Neural cell (in vitro differentiated cells): ENCODE results near the gene LCP1. TPM values are rescaled to one million over a fixed set of nuclear protein-coding genes. Genes with fewer than 3 reads are reported as not detected.

Source experiments
- H2AFZ ChIP-seq: fragments of 200-600, 300-800 bp; sonication (generic), shearing (Covaris generic); 2 replicates; pipeline ENCODE4 v1.6.0; 2014; ENCODE audit warnings: low read depth, mild to moderate bottlenecking, antibody characterized with exemption, low read length, moderate library complexity
- H3F3A ChIP-seq: fragments of 200-600 bp; shearing (Covaris generic); 2 replicates; pipeline ENCODE4 v1.6.1; 2016; ENCODE audit warnings: mild to moderate bottlenecking, moderate library complexity, mixed read lengths, antibody characterized with exemption, low read length; ENCODE audit not compliant: insufficient read depth, poor library complexity, severe bottlenecking
- H3K27ac ChIP-seq: fragments of 200-600, 300-800 bp; sonication (generic), shearing (Covaris generic); 2 replicates; pipeline ENCODE4 v1.5.1; 2014; ENCODE audit warnings: mild to moderate bottlenecking, low read length, moderate library complexity
- H3K27me3 ChIP-seq: fragments of 300-800, 200-600 bp; sonication (generic), shearing (Covaris generic); 2 replicates; pipeline ENCODE4 v1.6.0; 2014; ENCODE audit warnings: mild to moderate bottlenecking, low read depth, low read length, moderate library complexity; ENCODE audit not compliant: insufficient read depth
- H3K36me3 ChIP-seq: fragments of 300-800, 200-600 bp; sonication (generic), shearing (Covaris generic); 2 replicates; pipeline ENCODE4 v1.5.1; 2014; ENCODE audit warnings: mild to moderate bottlenecking, antibody characterized with exemption, low read length, moderate library complexity; ENCODE audit not compliant: insufficient read depth
- H3K4me2 ChIP-seq: fragments of 300-800, 200-600 bp; sonication (generic), shearing (Covaris generic); 2 replicates; pipeline ENCODE4 v1.6.0; 2014; ENCODE audit warnings: mild to moderate bottlenecking, low read length
- H3K4me3 ChIP-seq: fragments of 300-800, 200-600 bp; sonication (generic), shearing (Covaris generic); 2 replicates; pipeline ENCODE4 v1.5.1; 2014; ENCODE audit warnings: mild to moderate bottlenecking, low read length, moderate library complexity
- H3K79me2 ChIP-seq: fragments of 200-600 bp; shearing (Covaris generic); replicated peaks from 2 replicates; pipeline ENCODE4 v1.6.0; 2014; ENCODE audit warnings: mild to moderate bottlenecking, low read length, moderate library complexity; ENCODE audit not compliant: insufficient read depth
- H3K9ac ChIP-seq: fragments of 300-800, 200-600 bp; sonication (generic), shearing (Covaris generic); 2 replicates; pipeline ENCODE4 v1.6.1; 2016; ENCODE audit warnings: mild to moderate bottlenecking, low read length, mixed read lengths
- H3K9me2 ChIP-seq: fragments of 200-600 bp; shearing (Covaris generic); 2 replicates; pipeline ENCODE4 v1.6.1; 2016; ENCODE audit warnings: mild to moderate bottlenecking, low read length, mixed read lengths; ENCODE audit not compliant: insufficient read depth
- H3K9me3 ChIP-seq: fragments of 200-600, 300-800 bp; sonication (generic), shearing (Covaris generic); 2 replicates; pipeline ENCODE4 v1.6.1; 2016; ENCODE audit warnings: mild to moderate bottlenecking, mixed run types, low read length, moderate library complexity, mixed read lengths
- H4K20me1 ChIP-seq: fragments of 200-600 bp; shearing (Covaris generic); 2 replicates; pipeline ENCODE4 v1.6.1; 2016; ENCODE audit warnings: mild to moderate bottlenecking, mixed run types; ENCODE audit not compliant: insufficient read depth
- CTCF ChIP-seq: fragments of 450-650 bp; IDR thresholded peaks from 2 replicates; pipeline ENCODE4 v1.5.1; 2014; ENCODE audit warnings: antibody characterized with exemption, mild to moderate bottlenecking, moderate library complexity; ENCODE audit not compliant: poor library complexity, severe bottlenecking
- EP300 ChIP-seq: fragments of 450-650 bp; conservative IDR thresholded peaks from 2 replicates; pipeline ENCODE4 v1.6.1; 2014; ENCODE audit warnings: antibody characterized with exemption, mild to moderate bottlenecking, moderate library complexity; ENCODE audit not compliant: poor library complexity, severe bottlenecking
- EZH2 ChIP-seq: fragments of 200-600, 300-800 bp; shearing (Covaris generic), sonication (generic); IDR thresholded peaks from 2 replicates; pipeline ENCODE4 v1.6.1; 2014; ENCODE audit warnings: antibody characterized with exemption, low read length, borderline replicate concordance, mild to moderate bottlenecking; ENCODE audit not compliant: insufficient read depth, poor library complexity, severe bottlenecking
- MXI1 ChIP-seq: fragments of 450-650 bp; conservative IDR thresholded peaks from 2 replicates; pipeline ENCODE4 v1.6.1; 2014; ENCODE audit warnings: antibody characterized with exemption, mild to moderate bottlenecking; ENCODE audit not compliant: poor library complexity, severe bottlenecking
- POLR2AphosphoS5 ChIP-seq: IDR thresholded peaks from 2 replicates; pipeline ENCODE4 v1.6.1; 2012
- RAD21 ChIP-seq: fragments of 450-650 bp; conservative IDR thresholded peaks from 2 replicates; pipeline ENCODE4 v1.6.1; 2014; ENCODE audit warnings: antibody characterized with exemption, mild to moderate bottlenecking, moderate library complexity
- REST ChIP-seq: IDR thresholded peaks from 2 replicates; pipeline ENCODE4 v1.6.1; 2012; ENCODE audit warnings: borderline replicate concordance
- SMC3 ChIP-seq: fragments of 450-650 bp; conservative IDR thresholded peaks from 2 replicates; pipeline ENCODE4 v1.6.1; 2014; ENCODE audit warnings: antibody characterized with exemption, mild to moderate bottlenecking, moderate library complexity; ENCODE audit not compliant: poor library complexity
- TAF1 ChIP-seq: IDR thresholded peaks from 2 replicates; pipeline ENCODE4 v1.6.1; 2012; ENCODE audit warnings: low read depth
- polyA plus RNA-seq: library from polyadenylated mRNA; depleted of rRNA; stranded (reverse); fragments of >200 nt; gene quantifications from 2 replicates; pipeline ENCODE4 v1.2.3, GENCODE V29; 2014

Gene LCP1
- polyA plus RNA-seq, 1 donor from 2014 or later, result 0.76 TPM

GRCh38 chr13:46094478-46094877, 87.5 kb downstream of the LCP1 start:
- H3K9me3 ChIP-seq, result no peaks in the 10 kb centered on the region
- no peaks in the 10 kb centered on the region for H3K36me3 ChIP-seq
- H3K9ac ChIP-seq, result no peak overlapping the region
- H3K27ac ChIP-seq, result no peak overlapping the region
- H3K4me2 ChIP-seq, result no peak overlapping the region
- H3K79me2 ChIP-seq, result no peaks in the 10 kb centered on the region
- TF ChIP-seq SMC3 (no peak), REST (no peak)
- no peaks in the 10 kb centered on the region for H4K20me1 ChIP-seq
- no peak overlapping the region for H2AFZ ChIP-seq
- no peaks in the 10 kb centered on the region for H3K27me3 ChIP-seq
- no peak overlapping the region for H3K4me3 ChIP-seq
- H3F3A ChIP-seq, result no peaks in the 10 kb centered on the region
- H3K9me2 ChIP-seq, result no peaks in the 10 kb centered on the region

- Histone ChIP-seq H3K36me3 (no peaks in the 10 kb centered on the region), H3K79me2 (no peaks in the 10 kb centered on the region), H3K27me3 (no peaks in the 10 kb centered on the region), H3K9me3 (no peaks in the 10 kb centered on the region), H3K4me3 (no peak overlapping the region), H3F3A (no peaks in the 10 kb centered on the region), H3K9me2 (no peaks in the 10 kb centered on the region), H3K27ac (no peak overlapping the region), H3K4me2 (no peak overlapping the region), H3K9ac (no peak overlapping the region), H2AFZ (no peak overlapping the region), H4K20me1 (no peaks in the 10 kb centered on the region)
- TF ChIP-seq POLR2AphosphoS5, result no peak
- no peak for TF ChIP-seq REST
- TF ChIP-seq SMC3, result no peak
- TF ChIP-seq CTCF, result no peak
- TF ChIP-seq RAD21, result no peak
- TF ChIP-seq MXI1, result no peak
- TF ChIP-seq TAF1, result no peak
- TF ChIP-seq EZH2, result no peak
- no peak for TF ChIP-seq EP300
Observed at GRCh38 chr13:46088821-46089562, 93.0 kb downstream of the LCP1 start.
